Keratinocyte (primary cell): Measurements from ENCODE around the gene GAB4. TPM values are rescaled to one million over a fixed set of nuclear protein-coding genes. Genes with fewer than 3 reads are reported as not detected.
"Not testable (repeated sequence)": the region's sequence is repeated elsewhere in the genome, so short reads cannot be mapped to it uniquely, and the experiment has no call there.

Experiments
- DNase-seq: peaks from one replicate; pipeline ENCODE4 v3.0.0-alpha.2; 2011; ENCODE audit warnings: low read depth, missing footprints, low spot score
- FAIRE-seq: peaks from 2 replicates; lab custom pipeline; 2011; peaks lifted over from hg19 to GRCh38; lab: Jason Lieb, UNC
- H2AFZ ChIP-seq: 2 replicates; pipeline ENCODE4 v1.6.0; 2012; ENCODE audit warnings: low read length, control low read depth, inconsistent platforms; ENCODE audit not compliant: control insufficient read depth
- H3K27ac ChIP-seq: 2 replicates; pipeline ENCODE4 v1.5.1; 2011; ENCODE audit warnings: low read length; ENCODE audit not compliant: control insufficient read depth, insufficient read depth
- H3K27me3 ChIP-seq: 3 replicates; pipeline ENCODE4 v1.6.0; 2011; ENCODE audit warnings: low read length; ENCODE audit not compliant: control insufficient read depth, insufficient read depth; ENCODE audit errors: extremely low read depth
- H3K36me3 ChIP-seq, 2 experiments: 2 replicates in 1 of 2; 3 replicates in 1 of 2; pipeline ENCODE4 v1.5.1; 2011; ENCODE audit warnings: low read length in 2 of 2, mild to moderate bottlenecking in 1 of 2; ENCODE audit not compliant: control insufficient read depth in 2 of 2, insufficient read depth in 2 of 2; ENCODE audit errors: extremely low read depth in 1 of 2
- H3K4me1 ChIP-seq: 3 replicates; pipeline ENCODE4 v1.5.1; 2011; ENCODE audit warnings: low read length; ENCODE audit not compliant: control insufficient read depth, insufficient read depth; ENCODE audit errors: extremely low read depth
- H3K4me2 ChIP-seq: 3 replicates; pipeline ENCODE4 v1.6.0; 2011; ENCODE audit warnings: low read depth, low read length; ENCODE audit not compliant: control insufficient read depth, insufficient read depth; ENCODE audit errors: extremely low read depth
- H3K4me3 ChIP-seq, 3 experiments: fragments of 200-600 bp in 1 of 3; sonication (generic) in 1 of 3; 2 replicates in 2 of 3; 3 replicates in 1 of 3; pipeline ENCODE4 v1.5.1; 2011 to 2016; ENCODE audit warnings: low read length in 3 of 3, mild to moderate bottlenecking in 3 of 3, control low read depth in 2 of 3, inconsistent platforms in 1 of 3, low read depth in 1 of 3, mixed read lengths in 1 of 3, mixed run types in 1 of 3, moderate library complexity in 1 of 3; ENCODE audit not compliant: control insufficient read depth in 2 of 3, insufficient read depth in 2 of 3; ENCODE audit errors: extremely low read depth in 1 of 3
- H3K79me2 ChIP-seq: 2 replicates; pipeline ENCODE4 v1.6.0; 2012; ENCODE audit warnings: low read length; ENCODE audit not compliant: control insufficient read depth, insufficient read depth
- H3K9ac ChIP-seq: 3 replicates; pipeline ENCODE4 v1.6.0; 2011; ENCODE audit warnings: low read length; ENCODE audit not compliant: control insufficient read depth, insufficient read depth; ENCODE audit errors: extremely low read depth
- H3K9me1 ChIP-seq: 3 replicates; pipeline ENCODE4 v1.6.0; 2011; ENCODE audit warnings: low read length; ENCODE audit not compliant: control insufficient read depth, insufficient read depth; ENCODE audit errors: extremely low read depth
- H3K9me3 ChIP-seq: 2 replicates; pipeline ENCODE4 v1.5.1; 2012; ENCODE audit warnings: low read depth, low read length; ENCODE audit not compliant: control insufficient read depth
- H4K20me1 ChIP-seq: 3 replicates; pipeline ENCODE4 v1.6.0; 2011; ENCODE audit warnings: low read length; ENCODE audit not compliant: control insufficient read depth, insufficient read depth; ENCODE audit errors: extremely low read depth
- dilution Hi-C: fragments of 300-500 bp; cut with MboI; formaldehyde crosslinking; loops from one replicate; pipeline ENCODE4 v1.7.0; 2020; ENCODE audit warnings: low sequenced_read_pairs; ENCODE audit not compliant: extremely low pct_ligation_motif_present
- polyA plus RNA-seq, 5 experiments: library from polyadenylated mRNA; depleted of rRNA in 3 of 5; stranded (reverse) in 3 of 5; stranded (forward) in 1 of 5; unstranded in 1 of 5; fragments of >200 nt; gene quantifications; 1 replicate in 1 of 5; 2 replicates in 3 of 5; 3 replicates in 1 of 5; pipeline versions ENCODE4 v1.2.1 to v1.2.3, GENCODE V29; 2011 to 2012; ENCODE audit warnings: missing spikeins in 2 of 5, low read depth in 1 of 5, low replicate concordance in 1 of 5

The GAB4 gene
- polyA plus RNA-seq, 1 donor (not counting 4 experiments of a cell fraction or from before 2014, with no cell fraction given): not detected

DNA sequence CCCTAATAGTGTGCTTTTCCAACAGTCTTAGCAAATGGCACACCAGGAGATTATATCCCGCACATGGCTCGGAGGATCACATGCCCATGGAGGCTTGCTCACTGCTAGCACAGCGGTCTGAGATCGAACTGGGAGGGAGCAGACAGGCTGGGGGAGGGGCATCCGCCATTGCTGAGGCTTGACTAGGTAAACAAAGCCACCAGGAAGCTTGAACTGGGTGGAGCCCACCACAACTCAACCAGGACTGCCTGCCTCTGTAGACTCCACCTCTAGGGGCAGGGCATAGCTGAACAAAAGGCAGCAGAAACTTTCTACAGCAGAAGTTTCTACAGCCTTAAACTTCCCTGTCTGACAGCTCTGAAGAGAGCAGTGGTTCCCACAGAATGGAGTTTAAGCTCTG is 16.4 kb upstream of the GAB4 start:
- H4K20me1 ChIP-seq, H3K4me1 ChIP-seq, H3K9me1 ChIP-seq, H3K36me3 ChIP-seq, H3K79me2 ChIP-seq, H2AFZ ChIP-seq, FAIRE-seq, H3K9ac ChIP-seq, H3K4me2 ChIP-seq, H3K27ac ChIP-seq, H3K27me3 ChIP-seq, DNase-seq, dilution Hi-C loops, H3K9me3 ChIP-seq, H3K4me3 ChIP-seq: not testable (repeated sequence)

DNA sequence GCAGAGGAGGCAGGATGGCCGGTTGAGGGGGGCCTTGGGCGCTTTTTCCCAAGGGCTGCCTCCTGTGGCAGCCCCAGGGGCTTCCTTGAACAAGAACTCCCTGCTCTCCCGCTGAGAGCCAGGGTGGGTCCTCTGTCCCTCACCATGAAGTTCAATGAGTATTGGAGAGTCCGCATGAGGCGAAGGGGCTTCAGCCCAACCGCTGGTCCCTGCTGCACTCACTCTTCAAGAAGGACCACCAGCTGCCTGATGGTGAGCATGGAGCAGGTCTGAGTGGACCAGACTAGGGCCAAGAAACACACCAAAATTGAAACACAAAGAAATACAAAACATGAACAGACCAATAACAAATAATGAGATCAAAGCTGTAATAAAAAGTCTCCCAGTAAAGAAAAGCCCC is 7.5 kb upstream of the GAB4 start:
- DNase-seq, H3K4me2 ChIP-seq, H4K20me1 ChIP-seq, dilution Hi-C loops, H3K9me3 ChIP-seq, H3K9ac ChIP-seq, H3K4me1 ChIP-seq, FAIRE-seq, H2AFZ ChIP-seq, H3K79me2 ChIP-seq, H3K9me1 ChIP-seq, H3K27me3 ChIP-seq, H3K36me3 ChIP-seq, H3K27ac ChIP-seq, H3K4me3 ChIP-seq: not testable (repeated sequence)

DNA sequence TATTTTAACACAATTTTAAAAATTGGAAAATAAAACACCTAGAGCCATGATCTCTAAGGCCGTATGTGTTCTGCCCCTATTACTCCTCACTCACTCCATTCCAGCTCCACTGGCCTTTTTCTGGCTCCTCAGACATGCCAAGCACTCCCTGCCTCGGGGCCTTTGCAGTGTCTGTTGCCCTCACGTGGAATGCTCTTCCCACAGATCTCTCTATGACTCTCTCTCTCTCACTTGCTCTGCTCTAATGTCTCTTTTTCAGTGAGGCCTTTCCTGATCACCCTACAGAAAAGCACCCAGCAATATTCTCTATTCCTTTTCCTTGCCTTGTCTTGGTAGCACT is 6.0 kb upstream of the GAB4 start:
- H4K20me1 ChIP-seq, H3K27ac ChIP-seq, H3K4me1 ChIP-seq, H3K27me3 ChIP-seq, dilution Hi-C loops, DNase-seq, H3K9ac ChIP-seq, FAIRE-seq, H3K9me3 ChIP-seq, H3K36me3 ChIP-seq, H3K4me3 ChIP-seq, H2AFZ ChIP-seq, H3K4me2 ChIP-seq, H3K9me1 ChIP-seq, H3K79me2 ChIP-seq: not testable (repeated sequence)
